ENCODE results near the gene PDE9A.
"Not testable (repeated sequence)": the region's sequence is repeated elsewhere in the genome, so short reads cannot be mapped to it uniquely, and the experiment has no call there.

DNA sequence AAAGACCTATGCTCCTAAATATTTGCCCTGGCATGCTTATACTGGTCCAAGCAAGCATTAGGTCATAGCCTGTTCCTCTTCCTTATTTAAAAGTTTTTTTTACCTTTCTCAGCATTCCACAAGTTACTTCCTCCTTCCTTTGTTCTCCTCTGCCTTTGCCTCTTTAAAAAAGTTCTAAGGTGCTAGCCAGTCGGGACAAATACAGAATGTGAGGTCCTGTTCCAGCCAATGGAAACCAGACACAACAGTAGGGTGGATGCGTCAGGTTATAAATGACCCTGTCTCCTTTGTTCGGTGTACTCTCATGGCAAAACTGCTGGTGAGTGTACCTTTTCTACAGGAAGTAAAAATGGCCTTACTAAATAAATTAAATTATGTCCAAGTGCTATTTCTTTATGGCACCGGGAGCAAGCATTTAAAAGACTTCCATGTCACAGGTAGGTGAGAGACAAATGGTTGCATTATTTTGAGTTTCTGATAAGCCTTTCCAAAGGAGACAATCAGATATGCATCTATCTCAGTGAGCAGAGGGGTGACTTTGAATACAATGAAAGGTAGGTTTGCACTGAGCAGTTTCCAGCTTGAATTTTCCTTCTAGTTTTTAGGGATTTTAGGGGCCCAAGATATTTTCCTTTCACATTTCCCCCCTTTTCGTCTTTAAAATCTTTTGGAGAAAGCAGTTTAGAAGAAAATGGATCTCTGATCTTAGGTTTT, 159.3 kb downstream of the PDE9A start:
- TF ChIP-seq CTCF, POLR2A (IDR thresholded peaks at IDR 0.05): not testable (repeated sequence)

All from testis (tissue), 2 donors.